AG08396 (cell line): ENCODE results near the gene RFC5.
"Not testable (repeated sequence)": the region's sequence is repeated elsewhere in the genome, so short reads cannot be mapped to it uniquely, and the experiment has no call there.

Experiments
- DNase-seq: peaks from one replicate; pipeline ENCODE4 v3.0.0; 2012; ENCODE audit warnings: low spot score, mixed read lengths

Gene RFC5

GRCh38 chr12:118052324-118053070 is 36.0 kb downstream of the RFC5 start:
- DNase-seq: peak; percentile 92

DNA sequence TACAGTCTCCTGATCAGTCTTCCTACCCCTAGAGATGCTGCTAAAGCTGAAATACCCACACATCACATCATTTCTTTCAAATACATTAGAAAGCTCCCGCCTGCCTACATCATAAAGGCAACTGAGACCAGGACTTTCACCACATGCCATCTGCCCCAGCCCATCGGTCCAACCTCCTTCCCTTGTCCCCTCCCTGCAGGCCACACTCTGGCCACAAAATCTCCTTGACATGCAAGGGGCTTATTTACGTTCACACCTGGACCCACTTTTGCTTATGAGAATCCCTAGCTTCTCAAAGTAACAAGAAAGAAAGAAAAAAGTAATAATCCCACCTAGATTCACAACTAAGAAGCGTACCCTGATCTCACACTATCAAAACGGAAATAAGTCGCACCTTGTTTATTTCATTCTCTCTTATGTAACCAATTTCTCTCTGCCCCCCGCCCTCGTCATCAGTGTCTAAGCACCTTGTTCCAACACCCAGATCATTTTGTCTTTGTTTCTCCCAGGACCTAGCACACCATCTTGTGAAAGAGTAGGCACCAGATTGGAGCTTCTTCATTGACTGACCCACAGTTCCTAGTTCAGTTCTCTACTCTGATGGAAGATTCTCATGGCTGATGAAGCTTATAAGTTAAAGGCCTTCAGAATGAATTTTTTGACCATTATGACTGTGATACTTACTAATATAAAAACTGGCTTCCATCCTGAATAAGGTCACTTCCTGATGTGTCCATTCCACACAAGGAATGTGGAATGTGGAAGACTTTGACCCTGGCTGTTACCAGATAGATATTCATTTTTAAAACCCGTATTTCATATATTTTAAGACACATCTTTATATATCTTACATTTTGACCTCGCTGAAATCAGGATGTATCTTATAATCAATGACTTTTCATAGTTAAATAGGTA is 36.8 kb downstream of the RFC5 start:
- DNase-seq: no peak

DNA sequence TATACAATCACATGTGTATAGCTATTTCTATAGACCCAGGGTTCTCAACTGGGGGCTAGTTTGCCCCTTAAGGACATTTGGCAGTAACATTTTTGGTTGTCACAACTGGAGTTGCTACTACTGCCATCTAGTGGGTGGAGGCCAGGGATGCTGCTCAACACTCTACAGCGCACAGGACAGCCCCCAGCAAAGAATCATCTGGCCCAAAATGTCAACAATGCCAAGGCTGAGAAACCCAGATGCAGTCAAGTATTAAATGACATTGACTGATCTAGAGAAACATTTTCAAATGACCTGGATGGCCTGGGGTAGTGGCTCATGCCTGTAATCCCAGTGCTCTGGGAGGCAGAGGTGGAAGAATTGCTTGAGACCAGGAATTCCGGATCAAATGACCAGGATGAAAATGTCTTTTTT is 38.6 kb downstream of the RFC5 start:
- DNase-seq: no peak

GRCh38 chr12:118055865-118056773 is 39.6 kb downstream of the RFC5 start:
- no peak for DNase-seq

- no peak for DNase-seq
Measured at GRCh38 chr12:118058227-118058626, 41.7 kb downstream of the RFC5 start.

DNA sequence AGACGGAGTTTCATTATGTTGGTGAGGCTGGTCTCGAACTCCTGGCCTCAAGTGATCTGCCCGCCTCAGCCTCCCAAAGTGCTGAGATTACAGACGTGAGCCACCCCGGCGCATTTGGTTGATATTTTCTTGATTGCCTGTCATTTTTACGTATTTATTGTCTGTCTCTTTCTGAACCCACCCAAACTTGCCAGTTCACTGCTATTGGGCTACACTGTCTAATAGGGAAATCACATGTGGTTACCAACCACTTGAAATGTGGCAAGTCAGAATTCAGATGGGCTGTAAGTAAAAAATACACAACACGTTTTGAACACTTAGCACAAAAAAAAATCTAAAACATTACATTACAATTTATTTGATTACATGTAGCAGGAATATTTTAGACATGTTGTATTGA is 42.4 kb downstream of the RFC5 start:
- DNase-seq: no peak

GRCh38 chr12:118059341-118060191 is 43.1 kb downstream of the RFC5 start:
- peak; percentile 46 for DNase-seq

DNA sequence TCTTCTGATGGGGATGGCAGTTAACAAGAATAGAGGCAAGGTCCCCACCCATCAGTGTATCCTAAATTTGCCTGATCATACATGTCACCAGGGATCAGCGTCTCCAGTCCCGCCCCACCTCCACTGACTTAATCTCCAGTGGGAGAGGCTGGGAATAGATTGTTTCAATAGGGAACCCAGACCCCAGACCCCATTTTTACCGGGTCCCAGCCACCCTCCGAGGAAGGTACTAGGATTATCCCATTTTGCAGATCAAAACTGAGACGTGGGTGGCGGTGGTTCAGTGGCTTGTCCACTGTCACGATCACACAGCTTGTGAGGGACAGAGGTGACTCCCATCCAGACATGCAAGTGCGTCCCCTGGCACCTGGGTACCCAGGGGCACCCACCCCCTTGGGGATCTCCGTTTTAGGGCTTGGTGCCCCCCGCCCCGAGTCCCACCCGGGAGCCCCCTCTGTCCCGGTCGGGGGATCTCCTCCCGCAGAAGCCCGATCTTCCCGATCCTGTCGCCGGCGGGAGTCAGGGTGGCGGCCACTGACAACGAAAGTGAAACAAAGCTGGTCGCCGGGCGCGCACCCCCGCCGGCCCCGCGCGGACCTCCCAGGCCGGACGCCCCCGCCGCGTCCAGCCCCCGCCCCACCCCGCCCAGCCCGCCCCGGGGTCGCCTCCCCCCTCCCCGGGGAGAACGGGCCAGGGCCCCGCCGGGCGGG is 44.0 kb downstream of the RFC5 start:
- peak; percentile 25 for DNase-seq

DNA sequence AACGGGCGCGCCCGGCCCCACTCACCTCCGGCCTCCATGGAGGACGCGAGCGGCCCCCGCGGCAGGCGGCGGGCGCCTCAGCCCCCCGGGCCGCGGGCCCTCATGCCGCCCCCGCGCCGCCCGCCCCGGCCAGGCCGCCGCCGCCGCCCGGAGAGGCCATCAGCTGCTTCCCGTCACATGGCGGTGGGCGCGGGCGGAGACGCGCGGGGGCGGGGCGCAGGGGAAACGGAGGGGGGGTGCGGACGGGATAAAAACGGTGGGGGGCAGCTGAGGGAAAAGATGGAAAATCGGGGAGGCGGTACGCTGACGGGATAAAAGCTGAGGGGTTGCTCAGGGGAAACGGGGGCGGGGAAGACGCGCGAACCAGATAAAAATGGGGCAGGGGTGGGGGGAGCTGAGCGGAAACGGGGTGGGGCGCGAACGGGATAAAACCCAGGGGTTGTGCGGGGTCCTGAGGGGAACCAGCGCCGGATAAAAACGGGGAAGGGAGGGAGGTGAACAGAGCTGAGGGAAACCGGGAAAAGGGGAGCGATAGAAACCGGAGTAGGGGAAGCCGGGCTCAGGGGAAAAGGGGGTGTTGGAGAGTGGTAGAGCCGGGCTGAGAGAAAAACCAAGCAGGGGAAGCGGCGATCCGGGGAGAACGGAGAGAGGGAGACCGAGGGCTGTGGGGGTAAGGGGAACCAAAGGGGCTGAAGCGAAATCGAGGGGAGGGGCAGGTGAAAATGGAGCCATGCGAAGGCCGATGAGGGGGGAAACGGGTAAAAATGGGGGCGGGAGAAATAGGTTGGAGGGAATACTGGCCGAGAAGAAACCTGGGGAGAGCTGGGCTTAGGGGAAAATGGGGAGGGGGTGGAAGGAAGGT is 44.7 kb downstream of the RFC5 start, which contains the start of gene WSB2:
WSB2 (minus strand) TSS at position 169 of the 862 bp plus-strand sequence; CDS start at position 38, 131 bp downstream.
- peak; percentile 82 for DNase-seq

GRCh38 chr12:118061873-118062843 is 45.7 kb downstream of the RFC5 start:
- DNase-seq: peak; percentile 73

- DNase-seq: peak; percentile 13
Measured at GRCh38 chr12:118063576-118064391, 47.3 kb downstream of the RFC5 start.

DNA sequence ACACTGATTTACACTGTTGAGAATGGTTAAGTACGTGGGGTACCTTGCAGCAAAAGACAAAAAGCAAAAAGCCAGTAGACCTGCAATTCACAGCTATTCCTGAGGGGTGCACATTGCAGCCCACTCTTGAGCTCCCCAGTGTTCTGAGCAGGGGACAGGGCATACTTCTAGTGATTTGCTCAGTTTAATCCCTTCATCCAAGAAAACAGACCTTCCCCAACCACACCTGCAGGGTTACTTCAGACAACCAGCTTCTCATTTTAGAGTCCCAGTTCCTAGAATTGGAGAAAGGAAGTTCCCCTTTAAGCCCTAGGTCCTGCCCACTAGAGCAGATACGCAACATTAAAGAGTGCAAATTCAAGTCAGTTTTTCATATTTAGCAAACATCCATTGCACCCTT is 48.1 kb downstream of the RFC5 start:
- DNase-seq: peak; percentile 15

GRCh38 chr12:118065380-118065779 is 48.9 kb downstream of the RFC5 start:
- no peak for DNase-seq

- DNase-seq: no peak
Measured at GRCh38 chr12:118068445-118068844, 51.9 kb downstream of the RFC5 start.

DNA sequence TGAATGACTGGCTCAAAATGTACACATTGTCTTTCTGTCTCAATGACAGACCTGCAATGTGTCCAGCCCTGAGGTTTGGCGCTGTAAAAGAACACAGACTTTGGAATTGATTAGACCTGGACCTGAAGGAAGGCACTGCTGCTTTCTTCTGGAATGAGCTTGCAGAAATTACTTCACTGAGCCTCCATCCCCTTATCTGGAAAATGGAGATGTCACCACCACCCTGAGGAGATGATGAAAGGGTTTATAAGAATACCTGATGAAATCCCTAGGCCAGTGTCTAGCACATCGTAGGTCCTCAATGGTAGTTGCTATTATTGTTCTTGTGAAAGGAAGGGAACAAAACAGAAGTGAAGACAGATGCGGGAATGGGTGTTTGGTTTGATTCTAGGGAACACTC is 54.1 kb downstream of the RFC5 start:
- DNase-seq: no peak

DNA sequence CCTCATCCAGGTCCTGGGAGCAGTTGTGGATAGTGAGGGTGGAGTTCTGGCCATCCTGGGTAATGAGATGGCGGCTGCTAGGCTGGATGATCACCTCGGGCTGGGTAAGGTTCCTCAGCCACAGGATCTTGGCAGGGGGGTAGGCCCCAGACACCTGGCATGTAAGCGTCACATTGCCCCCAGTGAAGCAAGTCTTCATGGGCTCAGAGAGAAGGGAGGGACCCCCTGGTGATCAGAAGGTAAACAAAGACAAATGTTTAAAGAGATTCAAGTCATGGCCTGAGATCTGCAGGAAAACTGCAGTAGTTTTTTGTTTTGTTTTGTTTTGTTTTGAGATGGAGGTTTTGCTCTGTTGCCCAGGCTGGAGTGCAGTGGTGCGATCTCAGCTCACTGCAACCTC is 57.3 kb downstream of the RFC5 start:
- DNase-seq: no peak

DNA sequence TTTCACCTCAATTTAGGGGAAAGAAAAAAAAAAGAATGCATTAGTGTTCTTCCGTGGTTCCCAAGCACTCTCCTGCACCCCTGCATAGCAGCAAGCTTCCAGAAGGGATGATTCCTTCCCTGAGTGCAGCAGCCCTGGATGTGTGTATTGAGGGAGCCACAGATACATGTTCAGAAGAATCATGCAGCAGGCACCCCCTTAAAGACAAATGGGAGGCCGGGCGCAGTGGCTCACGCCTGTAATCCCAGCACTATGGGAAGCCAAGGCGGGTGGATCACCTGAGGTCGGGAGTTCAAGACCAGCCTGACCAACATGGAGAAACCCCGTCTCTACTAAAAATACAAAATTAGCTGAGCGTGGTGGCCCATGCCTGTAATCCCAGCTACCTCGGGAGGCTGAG is 65.0 kb downstream of the RFC5 start:
- DNase-seq: not testable (repeated sequence)
